Ascending aorta (tissue), 2 donors: ENCODE measurements around the gene ESM1. TPM values are rescaled to one million over a fixed set of nuclear protein-coding genes. Genes with fewer than 3 reads are reported as not detected.
A peak's percentile ranks its signal among the peaks of the same experiment; 100 is the strongest.

Experiments
- DNase-seq, 2 donors: peaks; one replicate each; pipeline ENCODE4 v3.0.0-alpha.2; 2019; ENCODE audit warnings: low spot score in 2 of 2
- H3K27ac ChIP-seq, 2 donors: fragments of 200-600 bp; sonication (generic); one replicate each; pipeline ENCODE4 v1.5.1; 2016 to 2017; ENCODE audit warnings: mild to moderate bottlenecking in 1 of 2
- H3K27me3 ChIP-seq: fragments of 200-600 bp; sonication (generic); one replicate; pipeline ENCODE4 v1.5.1; 2017
- H3K36me3 ChIP-seq, 2 donors: fragments of 200-600 bp; sonication (generic); one replicate each; pipeline ENCODE4 v1.5.1; 2016
- H3K4me1 ChIP-seq, 2 donors: fragments of 200-600 bp; sonication (generic); one replicate each; pipeline ENCODE4 v1.5.1; 2016 to 2017; ENCODE audit warnings: mild to moderate bottlenecking in 1 of 2
- H3K4me3 ChIP-seq, 2 donors: fragments of 200-600 bp; sonication (generic); one replicate each; pipeline ENCODE4 v1.5.1; 2016 to 2017; ENCODE audit warnings: mild to moderate bottlenecking in 1 of 2
- H3K9me3 ChIP-seq, 2 donors: fragments of 200-600 bp; sonication (generic); one replicate each; pipeline ENCODE4 v1.5.1; 2016
- intact Hi-C: fragments of 100-400 bp; cut with DNase I; formaldehyde crosslinking; loops from one replicate; pipeline ENCODE4 v1.15.1; 2023
- total RNA-seq: library from RNA; depleted of rRNA; stranded (reverse); fragments of >200 nt; gene quantifications from one replicate; pipeline ENCODE4 v1.1.0, GENCODE V29; 2016
- TF ChIP-seq, protein P1 (sequence below), 3 experiments: fragments of 200-600 bp in 2 of 3; fragments of 450-650 bp in 1 of 3; sonication (generic) in 2 of 3; IDR thresholded peaks; one replicate each; pipeline ENCODE4 v1.5.1; 2016 to 2019; ENCODE audit warnings: antibody characterized with exemption in 3 of 3, mild to moderate bottlenecking in 1 of 3, moderate library complexity in 1 of 3

ESM1 gene, protein sequence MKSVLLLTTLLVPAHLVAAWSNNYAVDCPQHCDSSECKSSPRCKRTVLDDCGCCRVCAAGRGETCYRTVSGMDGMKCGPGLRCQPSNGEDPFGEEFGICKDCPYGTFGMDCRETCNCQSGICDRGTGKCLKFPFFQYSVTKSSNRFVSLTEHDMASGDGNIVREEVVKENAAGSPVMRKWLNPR
- total RNA-seq: not detected

DNA sequence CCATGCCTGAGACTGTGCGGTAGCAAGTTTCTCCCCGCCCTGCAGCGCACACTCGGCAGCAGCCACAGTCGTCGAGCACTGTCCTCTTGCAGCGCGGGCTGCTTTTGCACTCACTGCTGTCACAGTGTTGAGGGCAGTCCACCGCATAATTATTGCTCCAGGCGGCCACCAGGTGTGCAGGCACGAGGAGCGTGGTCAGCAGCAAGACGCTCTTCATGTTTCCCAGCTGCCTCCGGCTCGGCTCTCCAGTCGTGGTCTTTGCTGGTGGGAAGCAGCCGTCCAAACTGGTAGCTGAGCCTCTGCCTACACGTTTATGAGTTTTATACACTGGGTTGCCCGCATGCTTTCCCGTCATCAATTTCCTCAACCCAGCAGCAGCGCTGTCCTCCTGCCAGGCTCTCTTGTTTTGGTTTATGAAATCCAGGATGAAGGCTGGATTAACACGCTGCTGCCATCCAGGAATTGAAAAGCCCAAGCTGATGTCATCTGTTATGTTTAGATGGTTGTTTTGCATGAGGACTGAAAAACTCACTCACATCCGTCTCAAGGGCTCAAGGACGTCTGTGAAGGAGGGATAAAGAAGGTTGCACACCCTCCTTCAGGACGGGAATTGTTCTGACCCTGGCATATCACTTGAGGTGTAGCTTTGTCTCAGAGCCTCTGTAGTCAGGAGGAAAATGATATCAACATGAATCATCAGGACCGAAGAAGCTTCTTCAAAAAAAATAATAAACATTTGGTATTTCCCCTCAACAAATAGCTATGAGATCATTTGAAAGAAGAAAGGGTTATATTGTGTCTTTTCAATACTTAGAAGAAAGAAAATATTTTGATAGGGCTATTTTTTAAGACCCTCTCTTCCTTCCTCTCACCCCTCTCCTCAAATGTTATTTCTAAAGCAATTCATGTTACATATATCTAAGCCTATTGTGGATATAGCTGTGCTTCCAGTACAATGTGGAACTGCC, at the start of gene ESM1:
ESM1 (minus strand) TSS at position 293 of the 968 bp plus-strand sequence; CDS start at position 217, 76 bp downstream.
- intact Hi-C loops: no loop called here
- TF ChIP-seq, protein P1, sequence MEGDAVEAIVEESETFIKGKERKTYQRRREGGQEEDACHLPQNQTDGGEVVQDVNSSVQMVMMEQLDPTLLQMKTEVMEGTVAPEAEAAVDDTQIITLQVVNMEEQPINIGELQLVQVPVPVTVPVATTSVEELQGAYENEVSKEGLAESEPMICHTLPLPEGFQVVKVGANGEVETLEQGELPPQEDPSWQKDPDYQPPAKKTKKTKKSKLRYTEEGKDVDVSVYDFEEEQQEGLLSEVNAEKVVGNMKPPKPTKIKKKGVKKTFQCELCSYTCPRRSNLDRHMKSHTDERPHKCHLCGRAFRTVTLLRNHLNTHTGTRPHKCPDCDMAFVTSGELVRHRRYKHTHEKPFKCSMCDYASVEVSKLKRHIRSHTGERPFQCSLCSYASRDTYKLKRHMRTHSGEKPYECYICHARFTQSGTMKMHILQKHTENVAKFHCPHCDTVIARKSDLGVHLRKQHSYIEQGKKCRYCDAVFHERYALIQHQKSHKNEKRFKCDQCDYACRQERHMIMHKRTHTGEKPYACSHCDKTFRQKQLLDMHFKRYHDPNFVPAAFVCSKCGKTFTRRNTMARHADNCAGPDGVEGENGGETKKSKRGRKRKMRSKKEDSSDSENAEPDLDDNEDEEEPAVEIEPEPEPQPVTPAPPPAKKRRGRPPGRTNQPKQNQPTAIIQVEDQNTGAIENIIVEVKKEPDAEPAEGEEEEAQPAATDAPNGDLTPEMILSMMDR (IDR thresholded peaks at IDR 0.05): no peak
- no peak for DNase-seq
- Histone ChIP-seq H3K27me3 (no peaks in the 10 kb centered on the region), H3K9me3 (no peaks in the 10 kb centered on the region), H3K27ac (no peak within 1 kb of the TSS), H3K4me3 (peak within 1 kb of the TSS in 1 of 2 donors; percentile 33), H3K4me1 (no peaks in the 10 kb centered on the region), H3K36me3 (no peaks in the 10 kb centered on the region)

DNA sequence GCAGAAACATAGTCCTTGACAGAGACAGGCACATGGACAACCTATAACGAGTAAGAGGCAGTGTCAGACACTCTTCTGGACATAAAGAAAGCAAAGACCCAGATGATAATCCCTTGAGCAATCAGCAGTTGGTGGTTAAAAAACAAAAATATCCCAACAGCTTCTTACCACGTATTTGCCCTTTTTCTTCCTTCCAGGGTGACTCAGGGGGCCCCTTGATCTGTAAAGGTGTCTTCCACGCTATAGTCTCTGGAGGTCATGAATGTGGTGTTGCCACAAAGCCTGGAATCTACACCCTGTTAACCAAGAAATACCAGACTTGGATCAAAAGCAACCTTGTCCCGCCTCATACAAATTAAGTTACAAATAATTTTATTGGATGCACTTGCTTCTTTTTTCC, 48.2 kb upstream of the ESM1 start:
- intact Hi-C loops: no loop called here
- H3K36me3 ChIP-seq: no peaks in the 10 kb centered on the region
- no peak for DNase-seq
- no peaks in the 10 kb centered on the region for H3K27me3 ChIP-seq
- H3K4me1 ChIP-seq: no peaks in the 10 kb centered on the region
- H3K4me3 ChIP-seq: no peak overlapping the region
- TF ChIP-seq, protein P1 (IDR thresholded peaks at IDR 0.05): no peak
- no peak overlapping the region for H3K27ac ChIP-seq
- H3K9me3 ChIP-seq: no peaks in the 10 kb centered on the region

DNA sequence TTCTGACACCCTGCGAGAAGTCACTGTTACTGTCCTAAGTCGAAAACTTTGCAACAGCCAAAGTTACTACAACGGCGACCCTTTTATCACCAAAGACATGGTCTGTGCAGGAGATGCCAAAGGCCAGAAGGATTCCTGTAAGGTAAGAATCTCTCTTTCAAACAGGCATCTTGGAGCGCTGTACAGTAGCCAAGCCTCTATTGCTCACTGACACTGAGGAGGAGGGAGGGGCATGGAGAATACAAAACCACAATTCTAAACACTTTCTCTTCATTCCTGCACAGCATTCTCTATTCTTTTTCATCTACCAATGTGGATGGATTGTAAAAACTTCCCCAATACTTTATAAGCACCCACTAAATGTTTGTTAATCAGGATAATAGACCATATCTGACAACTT, 46.1 kb upstream of the ESM1 start:
- Histone ChIP-seq H3K36me3 (no peaks in the 10 kb centered on the region), H3K9me3 (no peaks in the 10 kb centered on the region), H3K27ac (no peak overlapping the region), H3K4me1 (no peaks in the 10 kb centered on the region), H3K27me3 (no peaks in the 10 kb centered on the region), H3K4me3 (no peak overlapping the region)
- DNase-seq: no peak
- intact Hi-C loops: no loop called here
- TF ChIP-seq, protein P1 (IDR thresholded peaks at IDR 0.05): no peak

DNA sequence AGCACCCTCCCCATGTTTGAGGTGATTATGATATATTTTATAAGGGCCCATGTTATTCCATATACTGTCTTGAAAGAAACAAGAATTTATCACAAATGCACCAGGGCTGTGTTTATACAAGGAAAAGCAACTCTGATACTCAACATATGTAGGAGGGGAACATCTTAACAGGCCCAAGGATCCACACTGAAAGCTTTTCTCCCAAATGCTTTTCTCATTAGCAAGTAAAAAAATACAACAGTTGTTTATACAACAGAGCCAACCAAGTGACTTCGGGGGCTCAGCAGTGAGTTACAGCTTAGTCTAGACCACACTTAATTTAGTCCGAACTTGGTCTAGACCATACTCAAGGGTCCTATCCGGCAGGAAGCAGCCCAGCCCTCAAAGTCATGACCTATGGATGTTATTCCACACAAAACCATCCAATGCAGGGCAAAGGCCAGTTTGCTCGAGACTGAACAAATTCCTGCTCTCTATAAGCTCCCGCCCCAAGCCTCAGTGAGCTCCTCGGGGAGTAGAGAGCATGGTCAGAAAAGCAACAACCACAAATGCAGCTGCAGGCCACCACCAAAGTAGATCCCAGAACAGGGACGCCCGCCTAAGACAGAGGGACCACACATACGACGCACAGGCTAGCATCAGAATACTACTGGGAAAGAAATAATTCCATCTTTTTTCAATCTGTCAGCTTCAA, 45.4 kb upstream of the ESM1 start:
- H3K27me3 ChIP-seq: no peaks in the 10 kb centered on the region
- intact Hi-C loops: no loop called here
- H3K4me1 ChIP-seq: no peaks in the 10 kb centered on the region
- no peak overlapping the region for H3K27ac ChIP-seq
- no peaks in the 10 kb centered on the region for H3K9me3 ChIP-seq
- TF ChIP-seq, protein P1 (IDR thresholded peaks at IDR 0.05): no peak
- DNase-seq: no peak
- no peaks in the 10 kb centered on the region for H3K36me3 ChIP-seq
- H3K4me3 ChIP-seq: no peak overlapping the region

DNA sequence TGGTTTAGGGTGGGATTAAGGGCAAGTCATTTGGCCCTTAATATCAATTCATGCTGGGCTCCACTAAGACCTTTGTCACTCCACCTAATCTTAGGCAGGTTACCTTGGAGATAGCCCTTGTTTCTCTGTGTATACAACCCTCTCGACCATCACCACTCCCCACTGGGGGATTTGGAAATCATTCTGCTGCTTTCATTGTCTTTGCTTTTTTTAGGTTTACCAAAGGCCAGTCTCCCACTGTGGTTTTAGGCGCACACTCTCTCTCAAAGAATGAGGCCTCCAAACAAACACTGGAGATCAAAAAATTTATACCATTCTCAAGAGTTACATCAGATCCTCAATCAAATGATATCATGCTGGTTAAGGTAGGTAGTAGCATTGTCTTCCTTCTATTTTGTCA, 44.8 kb upstream of the ESM1 start:
- Histone ChIP-seq H3K4me1 (no peaks in the 10 kb centered on the region), H3K4me3 (no peak overlapping the region), H3K27me3 (no peaks in the 10 kb centered on the region), H3K27ac (no peak overlapping the region), H3K36me3 (no peaks in the 10 kb centered on the region), H3K9me3 (no peaks in the 10 kb centered on the region)
- TF ChIP-seq, protein P1 (IDR thresholded peaks at IDR 0.05): no peak
- DNase-seq: no peak
- intact Hi-C loops: no loop called here
